Omental fat pad (tissue), 4 donors: ENCODE data around the gene FAM89A. TPM values are rescaled to one million over a fixed set of nuclear protein-coding genes. Genes with fewer than 3 reads are reported as not detected.
"Not testable (repeated sequence)": the region's sequence is repeated elsewhere in the genome, so short reads cannot be mapped to it uniquely, and the experiment has no call there.

ENCODE experiments used
- ATAC-seq: fragments of 150-250 bp; one replicate; pipeline ENCODE4 v1.9.1; 2016; ENCODE audit warnings: mild to moderate bottlenecking, moderate library complexity; ENCODE audit not compliant: low FRiP score
- DNase-seq: peaks from one replicate; pipeline ENCODE4 v3.0.0-alpha.2; 2019; ENCODE audit warnings: low spot score
- CTCF ChIP-seq, 3 donors: fragments of 450-650 bp; IDR thresholded peaks; one replicate each; pipeline ENCODE4 v1.5.1; 2016 to 2017; ENCODE audit warnings: antibody characterized with exemption in 3 of 3, mild to moderate bottlenecking in 3 of 3, moderate library complexity in 2 of 3
- total RNA-seq, 4 donors: library from RNA; depleted of rRNA; stranded (reverse); fragments of >200 nt; gene quantifications; one replicate each; pipeline ENCODE4 v1.1.0, GENCODE V29; 2016

The FAM89A gene
- total RNA-seq, 4 donors from 2014 or later, result 62.6 to 290 (median 145) TPM

- ATAC-seq (no peak), DNase-seq (no peak)
- no peak for TF ChIP-seq CTCF (IDR thresholded peaks at IDR 0.05)
Observed at GRCh38 chr1:231046730-231047395, 6.8 kb upstream of the FAM89A start.

- DNase-seq, ATAC-seq: not testable (repeated sequence)
Observed at GRCh38 chr1:231045921-231046729, 6.1 kb upstream of the FAM89A start.

- TF ChIP-seq CTCF (IDR thresholded peaks at IDR 0.05), result no peak
- no peak for ATAC-seq
- no peak for DNase-seq
Observed at GRCh38 chr1:231045286-231045685, 5.2 kb upstream of the FAM89A start.

- DNase-seq (no peak), ATAC-seq (no peak)
- no peak for TF ChIP-seq CTCF (IDR thresholded peaks at IDR 0.05)
Observed at GRCh38 chr1:231044588-231044987, 4.5 kb upstream of the FAM89A start.

GRCh38 chr1:231041719-231042261 lies 1.7 kb upstream of the FAM89A start:
- TF ChIP-seq CTCF (IDR thresholded peaks at IDR 0.05), result no peak
- DNase-seq (no peak), ATAC-seq (no peak)

- no peak for TF ChIP-seq CTCF (IDR thresholded peaks at IDR 0.05)
- DNase-seq, result no peak
- peak; percentile 33 for ATAC-seq
Observed at GRCh38 chr1:231040800-231041718, 1.0 kb upstream of the FAM89A start.
